Esophagus muscularis mucosa (tissue), 4 donors: ENCODE measurements around the gene SLC39A11. TPM values are rescaled to one million over a fixed set of nuclear protein-coding genes. Genes with fewer than 3 reads are reported as not detected.

Source experiments
- DNase-seq: peaks from one replicate; pipeline ENCODE4 v3.0.0-alpha.2; 2017; ENCODE audit errors: extremely low spot score
- H3K27ac ChIP-seq, 4 donors: fragments of 200-600 bp; sonication (generic); replicated peaks in 1 of 4; 1 replicate in 3 of 4; 2 replicates in 1 of 4; pipeline ENCODE4 v1.5.1; 2016 to 2019; ENCODE audit warnings: mild to moderate bottlenecking in 1 of 4
- H3K27me3 ChIP-seq, 4 donors: fragments of 200-600 bp; sonication (generic); one replicate each; pipeline versions ENCODE4 v1.5.1 to v1.6.0; 2016 to 2019
- H3K36me3 ChIP-seq, 4 donors: fragments of 200-600 bp; sonication (generic); one replicate each; pipeline ENCODE4 v1.5.1; 2016 to 2019
- H3K4me1 ChIP-seq, 4 donors: fragments of 200-600 bp; sonication (generic); one replicate each; pipeline ENCODE4 v1.5.1; 2016 to 2019
- H3K4me3 ChIP-seq, 4 donors: fragments of 200-600 bp; sonication (generic); 1 replicate in 2 of 4; 2 replicates in 2 of 4; pipeline ENCODE4 v1.5.1; 2016 to 2019; ENCODE audit warnings: mild to moderate bottlenecking in 4 of 4, moderate library complexity in 1 of 4
- H3K9me3 ChIP-seq, 4 donors: fragments of 200-600 bp; sonication (generic); 1 replicate in 3 of 4; 2 replicates in 1 of 4; pipeline ENCODE4 v1.5.1; 2016 to 2019
- CTCF ChIP-seq, 3 experiments: fragments of 200-600 bp in 2 of 3; fragments of 450-650 bp in 1 of 3; sonication (generic) in 2 of 3; IDR thresholded peaks; one replicate each; pipeline ENCODE4 v1.5.1; 2017 to 2019; ENCODE audit warnings: antibody characterized with exemption in 3 of 3, mild to moderate bottlenecking in 2 of 3, moderate library complexity in 1 of 3
- EP300 ChIP-seq: sonication (generic); formaldehyde crosslinking; IDR thresholded peaks from one replicate; pipeline ENCODE4 v1.6.1; 2017; ENCODE audit warnings: antibody characterized with exemption
- POLR2A ChIP-seq: fragments of 450-650 bp; IDR thresholded peaks from one replicate; pipeline ENCODE4 v1.6.1; 2017; ENCODE audit warnings: antibody characterized with exemption, moderate library complexity, mild to moderate bottlenecking, low read depth
- POLR2AphosphoS5 ChIP-seq, 2 donors: sonication (generic); formaldehyde crosslinking; IDR thresholded peaks; one replicate each; pipeline ENCODE4 v1.6.1; 2017; ENCODE audit warnings: antibody characterized with exemption in 2 of 2
- WGBS: methylation state at CpG from one replicate; pipeline ENCODE4 v1.1.5; 2018; 5-methylcytosine and 5-hydroxymethylcytosine counted together
- intact Hi-C: fragments of 100-400 bp; cut with DNase I; formaldehyde crosslinking; loops from one replicate; pipeline ENCODE4 v1.15.1; 2023
- total RNA-seq, 4 donors: library from RNA; depleted of rRNA; stranded (reverse); fragments of >200 nt; gene quantifications; one replicate each; pipeline versions ENCODE4 v1.1.0 to v1.2.1, GENCODE V29; 2016

The SLC39A11 gene
- total RNA-seq, 4 donors from 2014 or later, result 7.5 to 20.2 (median 18.4) TPM

- Histone ChIP-seq H3K4me3 (no peak overlapping the region), H3K36me3 (peaks cover 0 to 6% (median 2%) of the 10 kb centered on the region in 4 donors), H3K9me3 (no peaks in the 10 kb centered on the region), H3K4me1 (peaks cover 6 to 17% (median 9%) of the 10 kb centered on the region in 4 donors), H3K27ac (no peak overlapping the region), H3K27me3 (no peaks in the 10 kb centered on the region)
- no peak for TF ChIP-seq EP300
- no peak for TF ChIP-seq POLR2A
- no peak for TF ChIP-seq POLR2AphosphoS5 (IDR thresholded peaks at IDR 0.05)
- TF ChIP-seq CTCF (IDR thresholded peaks at IDR 0.05), result no peak
- DNase-seq, result no peak
- WGBS, result 100% methylated on average over 3 of the region's 3 CpGs
- intact Hi-C loops, result no loop called here
These were observed 25.4 kb downstream of the SLC39A11 start for GRCh38 chr17:73067075-73067474.

DNA sequence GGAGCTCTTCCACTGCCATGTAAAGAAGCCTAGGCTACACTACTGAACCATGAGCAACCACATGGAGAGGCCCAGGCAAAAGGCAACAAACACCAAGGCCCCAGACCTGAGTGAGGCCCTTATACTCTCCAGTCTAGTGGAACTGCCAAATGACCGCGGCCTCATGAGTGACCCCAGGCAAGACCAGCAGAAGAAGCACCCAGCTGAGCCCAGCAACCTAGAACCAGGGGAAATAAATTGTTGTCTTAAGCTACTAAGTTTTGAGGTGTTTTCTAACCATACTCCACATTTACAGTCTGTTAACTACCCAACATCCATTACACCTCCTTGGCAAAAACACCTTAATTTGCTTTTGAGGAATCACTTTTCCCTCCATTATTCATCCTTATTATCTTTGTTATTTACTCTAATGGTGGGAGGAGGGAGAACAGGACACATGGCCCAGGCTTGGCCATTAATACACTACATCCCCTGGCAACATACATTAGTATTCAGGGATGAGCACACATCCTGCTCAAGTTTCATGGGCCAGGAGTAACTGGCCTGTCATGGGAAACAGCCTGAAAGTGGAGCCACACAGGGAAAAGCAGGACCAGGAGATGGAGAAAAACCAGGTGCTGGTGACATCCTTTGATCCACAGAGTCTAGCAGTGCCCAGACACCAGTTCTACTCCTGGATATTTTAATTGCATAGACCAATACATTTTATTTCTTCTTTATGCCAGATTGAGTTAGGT, 26.2 kb downstream of the SLC39A11 start:
- no peaks in the 10 kb centered on the region for H3K9me3 ChIP-seq
- H3K27me3 ChIP-seq, result no peaks in the 10 kb centered on the region
- no peak overlapping the region for H3K27ac ChIP-seq
- TF ChIP-seq POLR2AphosphoS5 (IDR thresholded peaks at IDR 0.05), result no peak
- no peak for TF ChIP-seq POLR2A
- no peak for TF ChIP-seq EP300
- no peak for TF ChIP-seq CTCF (IDR thresholded peaks at IDR 0.05)
- peaks cover 0 to 4% (median 2%) of the 10 kb centered on the region in 4 donors for H3K36me3 ChIP-seq
- H3K4me3 ChIP-seq, result no peak overlapping the region
- H3K4me1 ChIP-seq, result peaks cover 3 to 17% (median 9%) of the 10 kb centered on the region in 4 donors
- intact Hi-C loops, result no loop called here
- 100% methylated on average over 2 of the region's 2 CpGs for WGBS
- no peak for DNase-seq

- Histone ChIP-seq H3K4me3 (no peak overlapping the region), H3K36me3 (no peaks in the 10 kb centered on the region), H3K9me3 (no peaks in the 10 kb centered on the region), H3K27me3 (no peaks in the 10 kb centered on the region), H3K27ac (no peak overlapping the region), H3K4me1 (peaks cover 0 to 17% (median 9%) of the 10 kb centered on the region in 4 donors)
- WGBS, result 96% methylated on average over 3 of the region's 3 CpGs
- intact Hi-C loops, result no loop called here
- TF ChIP-seq CTCF (IDR thresholded peaks at IDR 0.05), result no peak
- TF ChIP-seq POLR2A, result no peak
- TF ChIP-seq POLR2AphosphoS5 (IDR thresholded peaks at IDR 0.05), result no peak
- TF ChIP-seq EP300, result no peak
- no peak for DNase-seq
These were observed 27.1 kb downstream of the SLC39A11 start for GRCh38 chr17:73065376-73065775.

GRCh38 chr17:73064084-73064938, 28.2 kb downstream of the SLC39A11 start:
- Histone ChIP-seq H3K4me3 (no peak overlapping the region), H3K27me3 (no peaks in the 10 kb centered on the region), H3K27ac (no peak overlapping the region), H3K36me3 (no peaks in the 10 kb centered on the region), H3K4me1 (peaks cover 0 to 17% (median 9%) of the 10 kb centered on the region in 4 donors), H3K9me3 (no peaks in the 10 kb centered on the region)
- no peak for DNase-seq
- WGBS, result 75% methylated on average over 6 of the region's 6 CpGs
- intact Hi-C loops, result no loop called here
- TF ChIP-seq EP300 (no peak), CTCF (IDR thresholded peaks at IDR 0.05) (no peak), POLR2AphosphoS5 (IDR thresholded peaks at IDR 0.05) (no peak), POLR2A (no peak)
